Measurements from ENCODE around the gene HAGH. TPM values are rescaled to one million over a fixed set of nuclear protein-coding genes. Genes with fewer than 3 reads are reported as not detected.

HAGH gene
- total RNA-seq, 2 experiments from 2014 or later: 48.0 to 50.4 TPM

DNA sequence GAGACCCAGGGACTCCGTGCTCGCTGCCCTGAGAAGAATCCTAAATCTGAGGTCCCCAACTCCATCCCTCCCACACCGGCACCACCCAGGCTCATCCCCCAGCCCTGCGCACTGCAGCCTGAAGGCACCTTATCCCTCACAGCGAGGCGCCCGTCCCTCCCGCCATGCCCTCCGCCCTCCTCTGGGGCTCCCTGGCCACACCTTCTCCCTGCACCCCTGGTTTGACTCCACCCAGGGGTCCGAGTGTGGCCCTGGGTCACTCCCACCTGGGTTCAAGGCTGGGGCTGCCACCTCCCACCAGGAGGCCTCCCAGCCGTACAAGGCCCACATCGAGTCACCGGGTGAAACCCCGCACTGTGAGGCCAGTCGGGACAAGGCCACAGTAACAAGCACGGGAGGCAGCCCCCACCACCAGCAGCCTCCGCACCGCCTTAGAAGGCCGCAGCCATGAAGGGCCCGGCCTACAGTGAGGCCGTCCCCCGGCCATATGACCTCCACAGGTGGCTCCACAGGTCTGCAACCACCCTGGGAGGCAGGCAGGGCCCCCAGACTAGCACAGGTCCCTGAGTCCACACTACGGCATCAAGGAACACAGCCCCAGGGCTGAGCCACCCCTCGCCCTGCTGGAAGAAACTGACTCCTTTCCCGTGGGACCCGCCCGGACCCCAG, 8.3 kb downstream of the HAGH start:
- ATAC-seq (no peak), DNase-seq (no peak)
- Mint-ChIP-seq H3K36me3 (ENCODE audit: low read depth) (peaks cover 19% of the 10 kb centered on the region), H3K4me1 (ENCODE audit: low read depth) (no peaks in the 10 kb centered on the region), H3K27ac (no peak overlapping the region), H3K9me3 (ENCODE audit: insufficient read depth) (no peaks in the 10 kb centered on the region), H3K4me3 (no peak overlapping the region), H3K27me3 (ENCODE audit: low read depth) (no peaks in the 10 kb centered on the region)
- ChIA-PET POLR2A (no interaction called here), CTCF (no interaction called here)

- CTCF ChIA-PET: no interaction called here
- Mint-ChIP-seq H3K36me3 (ENCODE audit: low read depth) (peaks cover 22% of the 10 kb centered on the region), H3K27ac (no peak overlapping the region), H3K4me1 (ENCODE audit: low read depth) (peaks cover 5% of the 10 kb centered on the region), H3K4me3 (no peak overlapping the region), H3K27me3 (ENCODE audit: low read depth) (no peaks in the 10 kb centered on the region), H3K9me3 (ENCODE audit: insufficient read depth) (no peaks in the 10 kb centered on the region)
- no peak for DNase-seq
- ATAC-seq: no peak
- POLR2A ChIA-PET: interaction anchor here (1.2 kb wide), 1 partner anchor 35 kb away, joined by 3 read pairs; the partner anchor contains the start of genes NUBP2 and SPSB3
These were observed 8.9 kb downstream of the HAGH start for GRCh38 chr16:1817716-1818115.

- Mint-ChIP-seq H3K36me3 (ENCODE audit: low read depth) (peaks cover 22% of the 10 kb centered on the region), H3K27me3 (ENCODE audit: low read depth) (no peaks in the 10 kb centered on the region), H3K27ac (no peak overlapping the region), H3K9me3 (ENCODE audit: insufficient read depth) (no peaks in the 10 kb centered on the region), H3K4me1 (ENCODE audit: low read depth) (peaks cover 5% of the 10 kb centered on the region), H3K4me3 (no peak overlapping the region)
- ChIA-PET POLR2A (interaction anchor here (1.2 kb wide), 1 partner anchor 34 kb away, joined by 3 read pairs; the partner anchor contains the start of genes NUBP2 and SPSB3), CTCF (no interaction called here)
- DNase-seq: no peak
- ATAC-seq: no peak
These were observed 9.4 kb downstream of the HAGH start for GRCh38 chr16:1817276-1817589.

DNA sequence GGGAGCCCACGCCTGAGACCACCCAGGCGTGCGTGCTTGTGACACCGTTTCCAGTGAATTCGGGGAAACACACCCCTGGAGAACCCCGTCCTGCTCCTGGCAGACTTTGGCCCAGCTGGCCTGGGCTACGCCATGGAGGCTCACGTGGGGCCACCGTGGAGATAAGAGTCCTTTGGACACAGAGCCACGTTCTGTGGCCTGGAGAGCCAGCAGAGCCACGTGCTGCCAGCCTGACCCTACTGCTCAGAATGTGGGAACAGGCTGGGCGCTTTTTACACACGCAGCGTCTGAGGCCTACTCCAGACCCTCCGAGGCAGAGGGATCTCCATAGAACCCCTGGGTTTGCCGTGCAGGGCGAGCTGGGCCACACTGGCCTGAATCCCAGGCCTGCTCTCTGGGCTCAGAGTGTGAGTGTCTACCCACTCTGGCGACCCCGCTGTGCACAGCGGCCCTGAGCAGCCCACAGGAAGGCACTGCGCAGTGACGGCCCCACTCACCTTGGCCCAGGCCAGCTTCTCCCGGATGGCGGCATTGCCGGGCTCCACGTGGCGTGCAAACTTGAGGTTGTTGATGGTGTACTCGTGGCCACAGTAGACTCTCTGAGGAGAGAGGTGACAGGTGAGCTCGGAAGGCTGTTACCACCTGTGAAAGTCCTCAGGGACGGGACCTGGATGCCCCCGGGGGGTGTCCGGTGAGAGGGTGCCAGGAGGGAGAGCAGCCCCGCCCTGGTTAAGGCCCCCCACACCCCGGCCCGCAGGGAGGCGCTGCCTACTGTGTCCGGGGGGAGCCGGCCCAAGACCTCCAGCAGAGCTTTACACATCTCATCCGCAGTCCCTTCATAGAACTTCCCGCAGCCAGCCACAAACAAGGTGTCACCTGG, 10.0 kb downstream of the HAGH start:
- Mint-ChIP-seq H3K9me3 (ENCODE audit: insufficient read depth) (no peaks in the 10 kb centered on the region), H3K4me3 (no peak overlapping the region), H3K36me3 (ENCODE audit: low read depth) (peaks cover 22% of the 10 kb centered on the region), H3K27ac (no peak overlapping the region), H3K27me3 (ENCODE audit: low read depth) (no peaks in the 10 kb centered on the region), H3K4me1 (ENCODE audit: low read depth) (peaks cover 5% of the 10 kb centered on the region)
- ChIA-PET POLR2A (interaction anchor here (1.2 kb wide), 1 partner anchor 34 kb away, joined by 3 read pairs; the partner anchor contains the start of genes NUBP2 and SPSB3), CTCF (no interaction called here)
- DNase-seq (no peak), ATAC-seq (no peak)

DNA sequence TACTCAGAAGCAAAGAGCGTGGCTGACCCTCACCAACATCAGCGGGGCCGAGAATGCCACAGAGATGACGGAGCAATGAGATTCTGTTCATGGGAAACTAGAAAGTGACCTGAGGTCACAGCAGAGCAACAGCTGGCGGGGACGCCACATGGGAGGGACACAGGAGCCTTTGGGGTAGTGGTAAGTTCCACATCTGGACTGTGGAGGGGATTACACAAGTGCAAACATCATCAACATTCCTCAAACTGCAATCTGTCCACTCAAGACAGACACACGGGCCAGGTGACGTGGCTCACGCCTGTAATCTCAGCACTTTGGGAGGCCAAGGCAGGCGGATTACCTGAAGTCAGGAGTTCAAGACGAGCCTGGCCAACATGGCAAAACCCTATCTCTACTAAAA, 11.2 kb downstream of the HAGH start:
- Mint-ChIP-seq H3K36me3 (ENCODE audit: low read depth) (peaks cover 24% of the 10 kb centered on the region), H3K27ac (no peak overlapping the region), H3K4me1 (ENCODE audit: low read depth) (peaks cover 5% of the 10 kb centered on the region), H3K4me3 (no peak overlapping the region), H3K9me3 (ENCODE audit: insufficient read depth) (no peaks in the 10 kb centered on the region), H3K27me3 (ENCODE audit: low read depth) (no peaks in the 10 kb centered on the region)
- ATAC-seq (no peak), DNase-seq (no peak)
- ChIA-PET CTCF (no interaction called here), POLR2A (no interaction called here)

DNA sequence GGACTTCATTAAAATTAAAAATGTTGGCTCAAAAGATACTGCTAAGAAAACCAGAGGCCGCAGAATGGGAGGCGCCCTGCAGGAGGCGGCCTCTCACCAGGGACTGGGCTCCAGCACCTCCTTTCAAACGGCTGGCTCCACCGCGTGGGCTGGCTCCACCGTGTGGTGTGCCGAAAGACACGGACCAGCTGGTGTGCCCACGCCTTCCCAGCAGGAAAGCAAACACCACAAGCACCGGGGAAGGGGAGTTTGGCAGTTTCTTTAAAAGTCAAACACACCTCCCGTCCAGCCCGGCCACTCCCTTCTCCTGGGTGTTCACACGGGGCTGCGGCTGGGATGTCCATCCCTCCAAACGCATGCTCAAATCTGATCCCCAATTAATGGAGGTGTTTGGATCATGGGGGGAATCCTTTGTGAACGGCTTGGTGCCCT, 13.9 kb downstream of the HAGH start:
- DNase-seq: peak; percentile 61
- POLR2A ChIA-PET: no interaction called here
- ATAC-seq: peak; percentile 78
- peak overlapping the region; percentile 50 for H3K27ac Mint-ChIP-seq
- no peaks in the 10 kb centered on the region for H3K9me3 Mint-ChIP-seq (ENCODE audit: insufficient read depth)
- CTCF ChIA-PET: interaction anchor here (1.2 to 2.0 kb wide), 4 partner anchors 11 to 115 kb away, joined by 3 to 7 read pairs (median 4); partner anchors contain the start of genes NUBP2 and SPSB3
- peaks cover 26% of the 10 kb centered on the region for H3K36me3 Mint-ChIP-seq (ENCODE audit: low read depth)
- H3K4me1 Mint-ChIP-seq (ENCODE audit: low read depth): peaks cover 5% of the 10 kb centered on the region
- no peak overlapping the region for H3K4me3 Mint-ChIP-seq
- no peaks in the 10 kb centered on the region for H3K27me3 Mint-ChIP-seq (ENCODE audit: low read depth)

GRCh38 chr16:1810536-1810935, 16.1 kb downstream of the HAGH start:
- Mint-ChIP-seq H3K4me3 (no peak overlapping the region), H3K36me3 (ENCODE audit: low read depth) (peaks cover 35% of the 10 kb centered on the region), H3K9me3 (ENCODE audit: insufficient read depth) (no peaks in the 10 kb centered on the region), H3K4me1 (ENCODE audit: low read depth) (peaks cover 5% of the 10 kb centered on the region), H3K27me3 (ENCODE audit: low read depth) (no peaks in the 10 kb centered on the region), H3K27ac (no peak overlapping the region)
- POLR2A ChIA-PET: no interaction called here
- CTCF ChIA-PET: interaction anchor here (1.4 kb wide), 1 partner anchor 14 kb away, joined by 3 read pairs; no protein-coding TSS in a partner anchor
- ATAC-seq (no peak), DNase-seq (no peak)

GRCh38 chr16:1810106-1810505, 16.5 kb downstream of the HAGH start:
- CTCF ChIA-PET: no interaction called here
- Mint-ChIP-seq H3K4me1 (ENCODE audit: low read depth) (peaks cover 5% of the 10 kb centered on the region), H3K36me3 (ENCODE audit: low read depth) (peaks cover 33% of the 10 kb centered on the region), H3K27me3 (ENCODE audit: low read depth) (no peaks in the 10 kb centered on the region), H3K9me3 (ENCODE audit: insufficient read depth) (no peaks in the 10 kb centered on the region), H3K4me3 (no peak overlapping the region), H3K27ac (no peak overlapping the region)
- no peak for DNase-seq
- no peak for ATAC-seq
- POLR2A ChIA-PET: no interaction called here

DNA sequence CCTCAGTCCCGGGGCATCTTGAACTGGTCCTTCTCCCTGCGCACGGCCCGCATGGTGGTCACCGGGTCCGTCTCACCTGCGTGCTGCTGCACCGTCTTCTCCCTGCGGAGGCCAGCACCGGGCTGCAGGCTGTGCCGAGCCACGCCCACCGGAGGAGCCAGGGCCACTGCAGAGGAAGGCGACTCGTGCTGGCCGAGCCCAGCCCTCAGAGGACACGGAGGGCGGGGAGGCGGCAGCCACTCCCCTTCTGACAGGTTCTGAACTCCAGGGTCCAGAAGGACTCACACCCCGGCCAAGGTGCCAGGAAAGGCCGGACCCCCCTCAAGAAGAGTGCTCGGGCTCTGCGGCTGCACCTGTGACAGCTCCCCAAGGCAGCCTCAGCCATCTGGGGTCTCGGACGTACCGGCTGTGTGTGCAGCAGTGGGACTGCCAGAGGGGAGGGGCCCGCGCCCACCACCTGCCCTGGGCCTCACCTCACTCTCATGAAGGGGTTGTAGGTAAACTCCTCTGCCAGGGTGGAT, 17.3 kb downstream of the HAGH start:
- no peaks in the 10 kb centered on the region for H3K9me3 Mint-ChIP-seq (ENCODE audit: insufficient read depth)
- no peak for DNase-seq
- ATAC-seq: no peak
- peaks cover 5% of the 10 kb centered on the region for H3K4me1 Mint-ChIP-seq (ENCODE audit: low read depth)
- no peak overlapping the region for H3K27ac Mint-ChIP-seq
- H3K27me3 Mint-ChIP-seq (ENCODE audit: low read depth): no peaks in the 10 kb centered on the region
- peaks cover 30% of the 10 kb centered on the region for H3K36me3 Mint-ChIP-seq (ENCODE audit: low read depth)
- no peak overlapping the region for H3K4me3 Mint-ChIP-seq
- POLR2A ChIA-PET: interaction anchor here (0.5 kb wide), 1 partner anchor 389 kb away, joined by 3 read pairs; the partner anchor contains the start of gene UQCC4
- CTCF ChIA-PET: no interaction called here

- ChIA-PET CTCF (no interaction called here), POLR2A (interaction anchor here (0.5 kb wide), 1 partner anchor 388 kb away, joined by 3 read pairs; the partner anchor contains the start of gene UQCC4)
- Mint-ChIP-seq H3K36me3 (ENCODE audit: low read depth) (peaks cover 28% of the 10 kb centered on the region), H3K27ac (no peak overlapping the region), H3K9me3 (ENCODE audit: insufficient read depth) (no peaks in the 10 kb centered on the region), H3K4me1 (ENCODE audit: low read depth) (peaks cover 5% of the 10 kb centered on the region), H3K27me3 (ENCODE audit: low read depth) (no peaks in the 10 kb centered on the region), H3K4me3 (no peak overlapping the region)
- DNase-seq: no peak
- ATAC-seq: no peak
These were observed 17.9 kb downstream of the HAGH start for GRCh38 chr16:1808691-1809090.

DNA sequence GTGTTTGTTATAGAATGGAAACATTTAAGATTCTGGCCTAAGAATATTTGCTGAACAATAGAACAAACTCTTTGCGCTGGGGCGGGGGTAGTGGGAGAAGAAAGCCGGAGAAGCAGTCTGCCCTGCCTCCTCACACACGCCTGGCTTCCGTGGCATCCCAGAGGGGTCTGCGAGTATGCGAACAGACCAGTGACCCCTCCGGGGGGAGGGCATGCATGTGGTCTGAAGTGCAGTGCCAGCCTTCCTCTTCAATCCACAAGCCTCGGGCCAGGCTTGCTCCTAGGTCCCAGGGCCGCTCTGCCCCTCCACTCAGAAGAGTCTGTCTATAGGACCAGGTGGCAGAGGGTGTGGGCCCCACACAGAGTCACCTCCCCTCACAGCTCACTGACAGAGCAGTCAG, 19.0 kb downstream of the HAGH start:
- no peak overlapping the region for H3K27ac Mint-ChIP-seq
- H3K4me1 Mint-ChIP-seq (ENCODE audit: low read depth): no peaks in the 10 kb centered on the region
- no peaks in the 10 kb centered on the region for H3K27me3 Mint-ChIP-seq (ENCODE audit: low read depth)
- CTCF ChIA-PET: no interaction called here
- ATAC-seq: no peak
- no peak overlapping the region for H3K4me3 Mint-ChIP-seq
- POLR2A ChIA-PET: interaction anchor here (0.6 kb wide), 1 partner anchor 36 kb away, joined by 3 read pairs; no protein-coding TSS in a partner anchor
- peaks cover 22% of the 10 kb centered on the region for H3K36me3 Mint-ChIP-seq (ENCODE audit: low read depth)
- no peak for DNase-seq
- no peaks in the 10 kb centered on the region for H3K9me3 Mint-ChIP-seq (ENCODE audit: insufficient read depth)

DNA sequence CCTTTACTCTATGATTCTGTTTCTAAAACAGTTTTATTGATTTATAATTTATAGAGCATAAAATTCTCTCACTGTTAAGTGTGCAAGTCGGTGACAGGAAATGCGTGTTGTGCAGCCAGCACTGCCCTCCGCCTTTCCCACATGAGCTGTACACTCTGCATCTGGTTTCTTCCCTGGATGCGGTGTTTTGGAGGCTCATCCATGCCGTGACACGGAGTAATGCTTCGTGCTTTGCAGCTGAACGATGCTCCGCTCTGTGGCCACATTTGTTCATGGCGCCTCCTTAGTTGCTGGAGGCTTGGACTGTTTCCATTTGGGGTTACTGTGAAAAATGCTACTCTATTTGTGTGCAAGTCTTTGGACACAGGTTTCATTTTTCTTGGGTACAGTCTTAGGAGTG, 25.9 kb downstream of the HAGH start:
- Mint-ChIP-seq H3K27ac (no peak overlapping the region), H3K27me3 (ENCODE audit: low read depth) (no peaks in the 10 kb centered on the region), H3K36me3 (ENCODE audit: low read depth) (peaks cover 20% of the 10 kb centered on the region), H3K4me1 (ENCODE audit: low read depth) (no peaks in the 10 kb centered on the region), H3K9me3 (ENCODE audit: insufficient read depth) (peaks cover 17% of the 10 kb centered on the region), H3K4me3 (no peak overlapping the region)
- POLR2A ChIA-PET: no interaction called here
- DNase-seq: no peak
- no peak for ATAC-seq
- CTCF ChIA-PET: no interaction called here
